Ovary (tissue), 3 donors: ENCODE measurements around the gene ME1.

ENCODE experiments used
- CTCF ChIP-seq, 3 donors: fragments of 450-650 bp in 2 of 3; fragments of 200-600 bp in 1 of 3; IDR thresholded peaks; one replicate each; pipeline versions ENCODE4 v1.5.1 to v1.8.0; 2016 to 2022; ENCODE audit warnings: antibody characterized with exemption in 3 of 3, mild to moderate bottlenecking in 1 of 3
- EP300 ChIP-seq: sonication (generic); formaldehyde crosslinking; IDR thresholded peaks from one replicate; pipeline ENCODE4 v1.6.1; 2017; ENCODE audit warnings: antibody characterized with exemption
- POLR2A ChIP-seq: fragments of 450-650 bp; IDR thresholded peaks from one replicate; pipeline ENCODE4 v1.6.1; 2017; ENCODE audit warnings: antibody characterized with exemption, mild to moderate bottlenecking, moderate library complexity
- donor health status: DM: no; HTN: no; CAD: no.

GRCh38 chr6:83411731-83412130, 19.1 kb downstream of the ME1 start:
- no peak for TF ChIP-seq CTCF (IDR thresholded peaks at IDR 0.05)
- TF ChIP-seq POLR2A: no peak
- no peak for TF ChIP-seq EP300
